GF-D8 (cell line): ENCODE results near the gene CCNL2.

Experiments
- DNase-seq: peaks from one replicate; lab custom pipeline; 2025; lab: John Stamatoyannopoulos, UW

The CCNL2 gene

DNA sequence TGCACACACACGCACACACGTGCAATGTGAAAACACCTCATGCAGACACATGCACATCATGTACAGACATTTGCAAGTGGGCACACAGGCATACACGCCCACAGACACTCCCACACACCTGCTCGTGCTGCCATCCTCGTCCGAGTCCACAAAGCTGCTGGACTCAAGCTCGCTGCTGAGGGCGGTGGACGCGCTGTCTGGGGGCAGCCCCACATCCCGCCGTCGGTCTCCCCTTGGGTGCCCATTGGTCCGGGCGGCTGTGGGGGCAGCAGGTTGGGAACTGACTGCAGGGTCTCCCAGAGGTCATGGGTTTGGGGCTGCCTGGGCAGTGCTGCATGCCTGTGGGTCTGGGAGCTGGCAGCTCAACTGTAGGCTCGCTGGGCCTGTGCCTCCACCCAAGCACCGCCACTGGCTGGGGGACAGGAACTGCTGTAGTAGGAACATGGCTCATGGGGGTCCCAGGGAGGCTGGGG, 57.5 kb downstream of the CCNL2 start:
- DNase-seq, result no peak

DNA sequence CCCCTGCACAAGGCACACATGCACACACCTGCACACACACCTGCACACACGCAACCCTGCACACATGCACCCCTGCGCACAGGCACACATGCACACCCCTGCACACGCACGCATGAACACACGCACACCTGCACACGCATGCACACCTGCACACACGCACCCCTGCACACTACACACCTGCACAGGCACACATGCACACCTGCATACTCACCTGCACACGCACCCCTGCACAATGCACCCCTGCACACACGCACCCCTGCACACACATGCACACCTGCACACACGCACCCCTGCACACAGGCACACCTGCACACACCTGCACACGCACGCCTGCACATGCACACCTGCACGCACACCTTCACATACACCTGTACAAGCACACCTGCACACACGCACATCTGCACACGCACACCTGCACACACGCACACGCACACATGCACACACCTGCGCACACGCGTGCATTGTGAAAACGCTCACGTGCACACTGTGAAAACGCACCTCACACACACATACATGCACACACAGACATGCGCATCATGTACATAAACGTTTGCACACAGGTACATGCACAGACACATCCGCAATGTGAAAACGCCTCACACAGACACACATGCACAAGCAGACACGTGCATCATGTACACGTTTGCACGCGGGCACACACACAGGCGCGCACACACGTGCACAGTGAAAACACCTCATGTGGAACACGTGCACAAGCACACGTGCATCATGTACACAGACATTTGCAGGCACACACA, 58.2 kb downstream of the CCNL2 start:
- no peak for DNase-seq

DNA sequence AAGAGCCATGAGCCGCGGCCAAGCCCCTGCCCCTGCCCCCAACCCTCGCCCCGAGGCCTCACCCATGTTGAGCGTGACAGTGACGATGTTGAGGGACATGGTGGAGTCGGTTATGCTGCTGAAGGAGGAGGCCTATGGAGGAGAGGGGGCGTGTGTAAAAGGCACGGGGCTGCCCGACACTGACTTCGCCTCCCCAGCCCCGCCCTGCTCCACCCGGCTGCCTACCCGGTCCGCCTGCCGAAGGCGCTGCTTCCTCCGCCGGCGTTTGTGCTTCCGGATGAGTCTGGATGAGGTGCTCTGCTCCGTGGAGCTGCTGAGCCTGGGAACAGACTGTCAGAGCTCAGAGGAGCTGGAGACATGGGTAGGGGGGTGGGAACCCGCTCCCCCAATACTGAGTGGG, 59.0 kb downstream of the CCNL2 start:
- DNase-seq, result no peak

DNA sequence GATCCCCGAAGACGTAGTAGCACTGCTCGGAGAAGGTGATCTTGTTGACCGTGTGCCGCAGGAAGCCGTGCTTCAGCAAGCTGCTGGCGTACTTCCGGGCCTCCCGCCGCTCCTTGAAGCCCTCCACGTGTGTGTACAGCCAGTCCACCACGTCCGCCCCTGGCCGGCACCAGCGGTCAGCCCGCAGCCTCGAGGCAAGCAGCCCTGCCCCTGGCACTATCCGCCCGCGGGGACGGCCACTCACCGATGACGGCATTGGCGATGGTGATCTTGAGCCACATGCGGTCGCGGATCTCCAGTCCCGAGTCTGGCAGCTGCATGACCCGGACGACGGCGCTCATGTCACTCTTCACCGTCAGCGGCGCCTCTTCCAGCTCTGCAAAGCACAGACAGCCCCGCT, 60.9 kb downstream of the CCNL2 start:
- DNase-seq, result no peak

DNA sequence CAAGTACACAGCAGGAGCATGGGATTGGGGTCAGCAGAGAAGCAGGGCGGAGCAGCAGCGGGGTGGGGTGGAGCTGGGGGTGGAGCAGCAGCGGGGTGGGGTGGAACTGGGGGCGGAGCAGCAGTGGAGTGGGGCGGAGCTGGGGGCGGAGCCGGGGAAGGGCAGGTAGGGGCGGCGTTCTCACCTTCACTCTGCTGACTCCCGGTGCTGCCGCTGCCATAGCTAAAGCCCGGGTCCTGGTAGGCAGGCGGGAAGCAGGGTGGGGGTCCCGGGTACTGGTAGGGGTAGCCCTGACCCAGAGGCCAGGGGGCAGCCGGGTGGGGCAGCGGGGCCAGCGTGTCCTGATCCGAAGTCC, 61.4 kb downstream of the CCNL2 start:
- DNase-seq, result no peak

DNA sequence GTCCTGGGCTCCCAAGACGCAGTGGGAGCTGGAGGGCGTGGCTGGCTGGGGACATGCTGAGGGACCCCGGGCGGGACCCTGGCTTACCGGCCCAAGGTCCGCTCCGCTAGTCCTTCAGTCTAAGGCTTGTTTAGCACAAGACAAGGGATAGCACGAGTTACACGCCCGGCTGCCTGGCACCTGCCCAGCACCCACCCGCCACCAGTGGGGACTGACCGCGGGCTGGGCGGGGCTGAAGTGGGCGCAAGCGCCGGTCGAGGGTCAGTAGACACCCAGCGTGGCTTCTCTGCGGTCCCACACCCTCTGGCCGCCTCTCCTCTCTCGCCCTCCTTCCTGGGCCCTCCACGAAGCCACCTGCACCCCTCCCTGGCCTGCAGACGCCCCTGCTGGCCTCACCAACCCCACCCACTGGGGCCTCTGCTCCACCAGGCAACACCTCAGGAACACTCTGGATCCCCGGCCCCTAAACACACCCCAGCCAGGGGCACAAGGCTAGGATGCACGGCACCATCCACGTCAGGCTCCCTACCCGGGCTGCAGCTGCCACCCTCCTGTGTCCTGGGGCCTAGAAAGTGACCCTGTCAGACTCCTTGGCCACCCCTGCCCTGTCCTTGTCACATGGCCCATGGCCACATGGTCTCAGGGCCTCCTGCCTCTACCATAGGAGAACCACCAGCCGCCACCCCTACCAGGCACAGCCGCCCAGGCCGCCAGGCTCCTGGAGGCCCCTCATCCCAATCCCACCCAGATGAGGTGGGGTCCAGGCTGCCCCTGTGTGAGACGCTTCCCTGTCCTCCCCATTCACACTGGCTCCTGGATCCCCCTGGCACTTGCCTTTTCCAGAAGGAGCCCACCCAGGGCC, 62.0 kb downstream of the CCNL2 start:
- no peak for DNase-seq

DNA sequence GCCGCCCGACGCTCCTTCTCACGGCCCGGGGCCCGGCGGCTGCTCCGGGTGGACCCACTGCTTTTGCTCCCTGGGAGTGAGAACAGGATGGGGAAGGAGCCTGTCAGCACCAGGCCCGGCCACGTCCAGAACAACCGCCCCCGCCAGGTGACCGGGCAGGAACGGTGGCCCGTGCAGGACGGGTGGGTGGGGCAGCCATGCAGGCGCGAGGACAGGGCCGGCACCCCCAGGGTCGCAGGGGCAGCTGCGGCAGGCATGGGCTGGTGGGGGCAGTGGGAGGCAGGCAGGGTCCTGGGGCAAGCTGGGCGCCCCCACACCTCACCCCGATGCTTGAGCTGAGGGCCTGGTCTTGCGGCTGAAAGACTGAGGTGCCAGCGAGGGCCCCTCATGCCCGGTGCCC, 62.7 kb downstream of the CCNL2 start:
- no peak for DNase-seq

DNA sequence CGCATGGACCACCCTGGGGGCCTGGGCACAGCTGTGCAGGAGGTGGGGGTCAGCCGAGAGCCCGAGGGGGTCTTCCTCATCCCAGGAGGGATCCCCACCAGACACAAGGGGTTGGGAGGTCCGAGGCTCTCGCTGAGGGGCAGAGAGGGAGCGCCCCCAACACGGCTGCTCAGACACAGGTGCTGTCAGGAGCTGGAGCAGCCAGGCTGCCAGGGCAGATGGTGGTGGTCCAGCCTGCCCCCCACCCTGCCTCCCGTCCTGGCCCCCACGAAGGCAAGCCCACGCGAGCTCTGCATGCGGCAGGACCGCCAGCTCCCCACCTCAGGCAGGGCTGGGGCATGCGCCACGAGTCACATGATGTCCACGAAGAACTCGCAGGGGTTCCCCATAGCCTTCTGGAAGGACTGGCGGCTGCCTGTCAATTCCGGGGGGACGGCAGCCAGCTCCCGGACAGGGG, 63.3 kb downstream of the CCNL2 start:
- DNase-seq, result no peak
